PFSK-1 (cell line): Measurements from ENCODE around the gene CRAT. TPM values are rescaled to one million over a fixed set of nuclear protein-coding genes. Genes with fewer than 3 reads are reported as not detected.

Source experiments
- FOXP2 ChIP-seq: optimal IDR thresholded peaks from 2 replicates; pipeline ENCODE3; 2011; ENCODE audit warnings: borderline replicate concordance, control low read depth, inconsistent platforms; ENCODE audit not compliant: insufficient read depth; ENCODE audit errors: extremely low read length, extremely low read depth
- POLR2AphosphoS5 ChIP-seq: IDR thresholded peaks from 2 replicates; pipeline ENCODE4 v1.6.1; 2012; ENCODE audit warnings: low read depth, mild to moderate bottlenecking, control low read depth, low read length, moderate library complexity
- REST ChIP-seq, 2 experiments: IDR thresholded peaks; 2 replicates each; pipeline versions ENCODE4 v1.6.1 to v1.8.0; 2011 to 2012; ENCODE audit warnings: low read depth in 2 of 2, low read length in 2 of 2, control low read depth in 1 of 2, inconsistent platforms in 1 of 2, mild to moderate bottlenecking in 1 of 2, moderate library complexity in 1 of 2; ENCODE audit not compliant: insufficient read depth in 1 of 2
- SIN3A ChIP-seq: IDR thresholded peaks from 2 replicates; pipeline ENCODE4 v1.6.1; 2012; ENCODE audit warnings: mild to moderate bottlenecking, low read length, moderate library complexity, borderline replicate concordance; ENCODE audit not compliant: insufficient read depth
- TAF1 ChIP-seq: IDR thresholded peaks from 2 replicates; pipeline ENCODE4 v1.6.1; 2012; ENCODE audit warnings: low read length, control low read depth, borderline replicate concordance; ENCODE audit not compliant: insufficient read depth
- polyA plus RNA-seq: library from polyadenylated mRNA; unstranded; fragments of >200 nt; gene quantifications from one replicate; pipeline ENCODE4 v1.2.1, GENCODE V29; 2012; ENCODE audit warnings: low read depth, missing spikeins; ENCODE audit not compliant: insufficient read length

The CRAT gene
- polyA plus RNA-seq: 91.0 TPM

GRCh38 chr9:129110740-129111527, at the start of gene CRAT, which contains the start of gene PTPA:
CRAT (minus strand) TSS chr9:129110793; CDS start chr9:129110509, 284 bp downstream.
PTPA (plus strand) TSS chr9:129111415; CDS start chr9:129111601, 186 bp downstream.
- TF ChIP-seq FOXP2 (no peak), POLR2AphosphoS5 (peak; percentile 97), REST (IDR thresholded peaks at IDR 0.05; ENCODE audit: insufficient read depth in 1 of 2, low read depth in 2 of 2, low read length in 2 of 2) (peak in 1 of 2 experiments; percentile 50; a peak in 2 of 4 replicates), SIN3A (peak; percentile 14; the same call in 1 of the 2 replicates), TAF1 (no peak; the same call in none of the 2 replicates)

- TF ChIP-seq REST (IDR thresholded peaks at IDR 0.05; ENCODE audit: insufficient read depth in 1 of 2, low read depth in 2 of 2, low read length in 2 of 2): no peak
- TF ChIP-seq SIN3A: no peak
- no peak for TF ChIP-seq TAF1
- no peak for TF ChIP-seq POLR2AphosphoS5
- no peak for TF ChIP-seq FOXP2
Observed at GRCh38 chr9:129156163-129156562, 45.6 kb upstream of the CRAT start.

GRCh38 chr9:129154866-129155477, 44.4 kb upstream of the CRAT start:
- TF ChIP-seq TAF1: no peak
- no peak for TF ChIP-seq SIN3A
- TF ChIP-seq FOXP2: no peak
- no peak for TF ChIP-seq POLR2AphosphoS5
- TF ChIP-seq REST (IDR thresholded peaks at IDR 0.05; ENCODE audit: insufficient read depth in 1 of 2, low read depth in 2 of 2, low read length in 2 of 2): no peak

- TF ChIP-seq SIN3A: no peak
- no peak for TF ChIP-seq FOXP2
Observed at GRCh38 chr9:129151469-129151868, 40.9 kb upstream of the CRAT start.

GRCh38 chr9:129150672-129151211, 40.1 kb upstream of the CRAT start:
- TF ChIP-seq POLR2AphosphoS5 (no peak), REST (IDR thresholded peaks at IDR 0.05; ENCODE audit: insufficient read depth in 1 of 2, low read depth in 2 of 2, low read length in 2 of 2) (no peak), TAF1 (no peak), SIN3A (no peak), FOXP2 (no peak)
